Upper lobe of right lung (tissue), 1 donor: ENCODE measurements around the gene AIG1. TPM values are rescaled to one million over a fixed set of nuclear protein-coding genes. Genes with fewer than 3 reads are reported as not detected.

Experiments
- ATAC-seq: fragments of 200-7000 bp; cut with Tn5 transposase; one replicate; pipeline ENCODE4 v1.9.1; 2020; ENCODE audit warnings: mild to moderate bottlenecking, moderate library complexity
- DNase-seq: peaks from one replicate; pipeline ENCODE4 v3.0.0-alpha.2; 2020
- H3K27ac ChIP-seq: fragments of 200-600 bp; one replicate; pipeline ENCODE4 v1.8.0; 2022
- H3K27me3 ChIP-seq: fragments of 200-600 bp; one replicate; pipeline ENCODE4 v1.8.0; 2022; ENCODE audit warnings: mild to moderate bottlenecking
- H3K36me3 ChIP-seq: fragments of 200-600 bp; one replicate; pipeline ENCODE4 v1.8.0; 2022
- H3K4me1 ChIP-seq: fragments of 200-600 bp; one replicate; pipeline ENCODE4 v1.8.0; 2022
- H3K4me3 ChIP-seq: fragments of 200-600 bp; one replicate; pipeline ENCODE4 v1.8.0; 2022; ENCODE audit warnings: mild to moderate bottlenecking
- H3K9me3 ChIP-seq: fragments of 200-600 bp; one replicate; pipeline ENCODE4 v1.8.0; 2022
- intact Hi-C: fragments of 100-400 bp; cut with DNase I; formaldehyde crosslinking; loops from one replicate; pipeline ENCODE4 v1.11.0; 2022
- total RNA-seq: library from RNA; stranded (reverse); fragmentation: NEBNext Ultra II Directional; extraction: Animal tissue kit (Norgen Biotek cat#: 25700); gene quantifications from one replicate; pipeline ENCODE4 v1.2.1, GENCODE V29; 2021
- TF ChIP-seq, protein P1 (sequence below): fragments of 200-600 bp; IDR thresholded peaks from one replicate; pipeline ENCODE4 v1.8.0; 2022; ENCODE audit warnings: antibody characterized with exemption
- donor health status: DM: no; HTN: yes; CAD: no; lungs with severe emphysema.

Gene AIG1
- total RNA-seq, 1 donor from 2014 or later = 26.8 TPM

DNA sequence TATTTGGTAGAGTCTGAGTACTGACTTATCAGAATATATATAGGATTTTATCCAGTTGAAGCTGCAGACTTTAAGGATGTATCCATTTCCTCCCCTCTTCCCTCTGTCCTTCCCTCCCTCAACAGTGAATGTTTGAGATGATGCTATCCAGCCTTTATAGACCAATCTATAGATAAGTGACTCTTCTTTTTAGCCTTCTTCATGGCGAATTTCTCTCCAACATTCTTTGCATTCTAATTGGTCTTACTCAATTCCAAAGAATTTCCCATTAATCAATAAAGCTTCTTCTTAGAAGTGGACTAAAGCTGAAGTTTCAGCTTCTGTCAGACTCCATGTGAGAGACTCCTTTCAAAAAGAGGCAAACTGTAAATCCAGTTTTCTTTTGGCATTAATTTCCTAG, 99.3 kb downstream of the AIG1 start:
- peaks cover 5% of the 10 kb centered on the region for H3K4me1 ChIP-seq
- no peak overlapping the region for H3K27ac ChIP-seq
- no peaks in the 10 kb centered on the region for H3K27me3 ChIP-seq
- H3K36me3 ChIP-seq = no peaks in the 10 kb centered on the region
- intact Hi-C loops = no loop called here
- TF ChIP-seq, protein P1, sequence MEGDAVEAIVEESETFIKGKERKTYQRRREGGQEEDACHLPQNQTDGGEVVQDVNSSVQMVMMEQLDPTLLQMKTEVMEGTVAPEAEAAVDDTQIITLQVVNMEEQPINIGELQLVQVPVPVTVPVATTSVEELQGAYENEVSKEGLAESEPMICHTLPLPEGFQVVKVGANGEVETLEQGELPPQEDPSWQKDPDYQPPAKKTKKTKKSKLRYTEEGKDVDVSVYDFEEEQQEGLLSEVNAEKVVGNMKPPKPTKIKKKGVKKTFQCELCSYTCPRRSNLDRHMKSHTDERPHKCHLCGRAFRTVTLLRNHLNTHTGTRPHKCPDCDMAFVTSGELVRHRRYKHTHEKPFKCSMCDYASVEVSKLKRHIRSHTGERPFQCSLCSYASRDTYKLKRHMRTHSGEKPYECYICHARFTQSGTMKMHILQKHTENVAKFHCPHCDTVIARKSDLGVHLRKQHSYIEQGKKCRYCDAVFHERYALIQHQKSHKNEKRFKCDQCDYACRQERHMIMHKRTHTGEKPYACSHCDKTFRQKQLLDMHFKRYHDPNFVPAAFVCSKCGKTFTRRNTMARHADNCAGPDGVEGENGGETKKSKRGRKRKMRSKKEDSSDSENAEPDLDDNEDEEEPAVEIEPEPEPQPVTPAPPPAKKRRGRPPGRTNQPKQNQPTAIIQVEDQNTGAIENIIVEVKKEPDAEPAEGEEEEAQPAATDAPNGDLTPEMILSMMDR = no peak
- H3K9me3 ChIP-seq = no peaks in the 10 kb centered on the region
- ATAC-seq (no peak), DNase-seq (no peak)
- H3K4me3 ChIP-seq = no peak overlapping the region

DNA sequence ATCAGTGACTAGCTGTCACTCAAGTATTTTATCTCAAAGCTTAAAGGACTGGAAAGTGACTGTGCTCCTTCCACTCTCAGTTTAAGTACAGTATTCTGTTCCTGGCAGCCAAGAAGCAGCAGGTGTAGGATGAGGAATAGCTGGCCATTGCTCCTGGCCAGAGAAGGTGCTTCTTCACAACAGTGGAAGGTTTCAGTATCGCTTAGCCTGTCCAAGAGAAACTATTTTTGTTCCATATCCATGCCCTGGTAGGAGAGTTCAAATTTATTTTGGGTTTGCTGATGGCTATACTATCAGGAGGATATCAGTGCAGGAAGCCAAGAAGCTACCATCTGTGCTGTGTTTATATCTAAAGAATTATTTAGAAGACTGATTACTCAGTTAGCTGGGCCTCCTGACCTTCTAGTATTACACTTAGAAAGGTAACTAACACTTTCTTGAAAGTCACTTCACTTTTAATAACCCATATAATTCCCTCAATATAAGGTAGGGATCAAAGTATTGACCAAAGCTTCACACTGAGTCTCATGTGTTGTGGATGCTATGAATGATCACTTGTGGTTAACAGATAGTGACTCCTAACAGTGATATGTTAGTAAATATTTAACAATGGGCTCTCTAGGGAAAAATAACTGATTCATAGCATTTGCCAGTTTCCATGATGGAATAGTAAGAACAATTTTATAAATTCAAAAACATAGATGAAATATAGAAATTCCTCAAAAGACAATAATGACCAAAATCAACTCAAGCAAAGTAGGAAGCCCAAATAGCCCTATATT, 99.9 kb downstream of the AIG1 start:
- peaks cover 5% of the 10 kb centered on the region for H3K4me1 ChIP-seq
- no peak overlapping the region for H3K27ac ChIP-seq
- no peak overlapping the region for H3K4me3 ChIP-seq
- intact Hi-C loops = no loop called here
- DNase-seq (no peak), ATAC-seq (no peak)
- no peaks in the 10 kb centered on the region for H3K36me3 ChIP-seq
- TF ChIP-seq, protein P1 = no peak
- H3K9me3 ChIP-seq = no peaks in the 10 kb centered on the region
- no peaks in the 10 kb centered on the region for H3K27me3 ChIP-seq

DNA sequence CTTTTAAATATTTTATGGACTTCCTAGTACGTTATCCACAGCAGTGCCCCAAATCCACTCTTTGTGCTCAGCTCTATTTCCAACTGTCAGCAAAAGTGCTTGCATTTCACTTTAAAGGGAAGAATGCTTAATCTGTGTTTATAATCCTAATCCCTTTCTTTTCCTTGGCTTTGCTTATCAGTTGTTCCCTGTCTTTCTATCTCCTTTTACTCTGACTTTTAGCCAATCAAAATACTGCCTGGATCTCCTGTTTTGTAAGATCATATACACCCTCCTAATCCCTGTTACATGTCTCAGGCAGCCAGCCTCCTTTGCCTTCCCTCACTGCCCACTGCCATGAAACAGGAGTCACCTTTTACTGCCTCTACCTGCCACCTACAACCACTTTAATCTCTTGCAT, 102.9 kb downstream of the AIG1 start:
- TF ChIP-seq, protein P1 = no peak
- no peaks in the 10 kb centered on the region for H3K9me3 ChIP-seq
- no peak for ATAC-seq
- H3K4me3 ChIP-seq = no peak overlapping the region
- H3K27ac ChIP-seq = no peak overlapping the region
- intact Hi-C loops = no loop called here
- H3K4me1 ChIP-seq = no peaks in the 10 kb centered on the region
- H3K36me3 ChIP-seq = no peaks in the 10 kb centered on the region
- no peaks in the 10 kb centered on the region for H3K27me3 ChIP-seq
- DNase-seq = no peak

DNA sequence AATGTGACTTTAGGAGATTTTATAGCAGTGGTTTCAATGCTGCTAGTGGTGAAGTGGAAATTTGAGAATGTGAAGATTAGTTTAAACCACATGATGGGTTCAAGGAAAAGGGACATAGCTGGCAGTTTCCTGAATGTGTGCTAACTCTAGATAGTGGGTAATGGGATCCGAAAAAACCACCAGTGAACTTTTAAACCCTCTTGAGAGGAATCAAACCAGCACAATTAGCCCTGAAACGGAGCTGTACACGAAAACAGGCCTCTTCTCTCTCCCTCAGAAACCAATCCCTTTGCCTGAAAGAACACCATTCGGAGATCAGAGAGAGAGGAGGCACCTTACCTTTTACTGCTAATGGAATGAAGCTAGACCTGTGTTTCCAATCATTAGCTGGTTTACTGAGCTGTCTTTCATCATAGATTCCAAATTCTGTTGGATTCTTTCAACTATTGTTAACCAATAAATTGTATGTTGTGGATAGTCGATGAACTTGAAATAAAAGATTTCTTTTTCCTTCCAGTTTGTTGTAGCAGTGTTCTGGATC, 103.9 kb downstream of the AIG1 start:
- no peaks in the 10 kb centered on the region for H3K36me3 ChIP-seq
- H3K4me3 ChIP-seq = no peak overlapping the region
- DNase-seq (no peak), ATAC-seq (no peak)
- H3K9me3 ChIP-seq = no peaks in the 10 kb centered on the region
- H3K27ac ChIP-seq = no peak overlapping the region
- no peaks in the 10 kb centered on the region for H3K4me1 ChIP-seq
- TF ChIP-seq, protein P1 = no peak
- H3K27me3 ChIP-seq = no peaks in the 10 kb centered on the region
- intact Hi-C loops = no loop called here

DNA sequence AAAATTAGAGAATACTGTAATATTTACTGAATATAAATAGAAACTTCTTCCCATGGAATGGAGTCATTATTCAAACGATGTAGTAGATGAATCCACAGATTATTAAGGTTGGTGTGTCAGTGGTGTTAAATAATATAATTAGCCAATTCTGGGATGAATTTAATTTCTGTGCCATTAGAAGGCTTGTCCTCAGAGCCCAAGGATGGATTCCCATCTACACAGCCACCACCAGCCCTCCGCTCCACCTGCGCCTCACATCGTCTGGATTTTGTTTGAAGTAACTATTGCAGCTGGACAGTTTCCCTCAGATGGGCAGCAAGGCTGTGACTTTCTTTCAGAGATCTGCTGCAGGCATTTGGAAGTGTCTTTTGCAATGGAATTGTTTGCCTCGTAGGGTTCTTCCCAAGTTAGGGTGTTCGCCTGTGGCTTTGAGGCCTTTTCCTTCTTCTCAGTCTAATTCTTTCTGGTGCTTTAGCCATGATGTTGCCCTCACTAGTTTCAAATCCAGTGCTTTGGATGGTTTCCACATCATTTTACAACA, 104.7 kb downstream of the AIG1 start:
- no peaks in the 10 kb centered on the region for H3K4me1 ChIP-seq
- H3K9me3 ChIP-seq = no peaks in the 10 kb centered on the region
- H3K4me3 ChIP-seq = no peak overlapping the region
- H3K36me3 ChIP-seq = no peaks in the 10 kb centered on the region
- H3K27me3 ChIP-seq = no peaks in the 10 kb centered on the region
- no peak for DNase-seq
- TF ChIP-seq, protein P1 = no peak
- intact Hi-C loops = no loop called here
- no peak for ATAC-seq
- H3K27ac ChIP-seq = no peak overlapping the region
